Measurements from ENCODE around the gene ADGRB3.

ADGRB3 gene

DNA sequence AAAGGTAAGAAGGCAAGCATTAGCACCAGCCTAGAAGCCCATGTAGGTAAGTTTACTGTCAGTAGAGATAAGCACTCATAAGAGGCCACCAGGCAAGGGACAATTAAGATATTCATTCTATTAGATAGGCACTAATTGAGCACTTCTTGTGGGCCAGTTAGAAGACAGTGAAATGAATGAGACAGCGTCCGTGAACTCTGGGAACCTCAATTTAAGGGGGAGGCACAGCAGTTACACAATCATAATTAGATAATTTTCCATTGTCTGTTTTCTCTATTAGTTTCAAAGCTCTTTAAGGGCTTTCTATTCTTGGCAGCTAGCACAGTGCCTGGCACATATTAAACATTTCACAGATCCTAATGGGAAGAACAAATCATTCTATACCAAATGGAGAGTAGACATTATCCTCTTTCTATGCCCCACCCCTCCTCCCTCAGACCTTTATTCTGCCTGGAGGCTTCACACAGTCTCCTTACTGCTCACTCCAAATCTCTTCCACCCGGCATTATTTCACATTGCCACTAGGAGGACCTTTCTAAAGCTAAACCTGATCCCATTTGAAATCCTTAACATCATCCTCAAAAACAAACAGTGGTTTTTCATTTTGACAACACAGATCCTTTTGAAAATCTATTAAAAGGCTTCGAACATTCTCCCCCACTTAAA lies 529.6 kb downstream of the ADGRB3 start:
- no peaks in the 10 kb centered on the region for H3K9me3 ChIP-seq (ENCODE audit: control insufficient read depth, insufficient read depth, low read depth, low read length)
- 0 out of 2 replicates have a peak overlapping the region, but pooled peaks have one; percentile 5 for H3K27ac ChIP-seq (ENCODE audit: low read depth, low read length)
- no peak overlapping the region for H3K9ac ChIP-seq (ENCODE audit: low read length)
- peaks cover 18% of the 10 kb centered on the region for H3K4me1 ChIP-seq (ENCODE audit: control insufficient read depth, insufficient read depth, low read length)
- no peaks in the 10 kb centered on the region for H3K36me3 ChIP-seq (ENCODE audit: control insufficient read depth, insufficient read depth, low read length)
- no peak overlapping the region for H3K4me3 ChIP-seq (ENCODE audit: low read depth, low read length)
- H3K27me3 ChIP-seq (ENCODE audit: control insufficient read depth, insufficient read depth, low read length): no peaks in the 10 kb centered on the region

DNA sequence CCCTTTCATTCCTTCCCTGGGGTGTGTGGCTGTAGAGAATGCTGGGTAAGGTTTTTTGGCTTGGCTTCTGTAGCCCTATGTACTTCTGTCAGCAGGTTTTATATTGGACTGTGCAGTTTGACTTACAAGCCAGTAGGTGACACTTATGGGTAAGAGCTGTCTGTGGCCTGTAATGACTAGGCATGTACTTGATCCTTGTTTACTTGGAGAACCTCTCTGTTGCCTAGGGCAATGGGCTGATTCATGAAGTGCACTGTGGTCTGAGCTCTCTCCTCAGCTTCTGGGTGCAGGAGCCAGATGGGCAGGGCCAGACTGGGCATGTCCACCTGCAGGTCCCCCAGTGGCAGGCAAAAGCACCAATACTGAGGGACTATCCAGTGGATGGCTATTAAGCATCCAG lies 544.6 kb downstream of the ADGRB3 start:
- no peak overlapping the region for H3K4me3 ChIP-seq (ENCODE audit: low read depth, low read length)
- no peaks in the 10 kb centered on the region for H3K27me3 ChIP-seq (ENCODE audit: control insufficient read depth, insufficient read depth, low read length)
- no peaks in the 10 kb centered on the region for H3K4me1 ChIP-seq (ENCODE audit: control insufficient read depth, insufficient read depth, low read length)
- no peak overlapping the region for H3K27ac ChIP-seq (ENCODE audit: low read depth, low read length)
- H3K9ac ChIP-seq (ENCODE audit: low read length): no peak overlapping the region
- H3K36me3 ChIP-seq (ENCODE audit: control insufficient read depth, insufficient read depth, low read length): no peaks in the 10 kb centered on the region
- H3K9me3 ChIP-seq (ENCODE audit: control insufficient read depth, insufficient read depth, low read depth, low read length): no peaks in the 10 kb centered on the region

DNA sequence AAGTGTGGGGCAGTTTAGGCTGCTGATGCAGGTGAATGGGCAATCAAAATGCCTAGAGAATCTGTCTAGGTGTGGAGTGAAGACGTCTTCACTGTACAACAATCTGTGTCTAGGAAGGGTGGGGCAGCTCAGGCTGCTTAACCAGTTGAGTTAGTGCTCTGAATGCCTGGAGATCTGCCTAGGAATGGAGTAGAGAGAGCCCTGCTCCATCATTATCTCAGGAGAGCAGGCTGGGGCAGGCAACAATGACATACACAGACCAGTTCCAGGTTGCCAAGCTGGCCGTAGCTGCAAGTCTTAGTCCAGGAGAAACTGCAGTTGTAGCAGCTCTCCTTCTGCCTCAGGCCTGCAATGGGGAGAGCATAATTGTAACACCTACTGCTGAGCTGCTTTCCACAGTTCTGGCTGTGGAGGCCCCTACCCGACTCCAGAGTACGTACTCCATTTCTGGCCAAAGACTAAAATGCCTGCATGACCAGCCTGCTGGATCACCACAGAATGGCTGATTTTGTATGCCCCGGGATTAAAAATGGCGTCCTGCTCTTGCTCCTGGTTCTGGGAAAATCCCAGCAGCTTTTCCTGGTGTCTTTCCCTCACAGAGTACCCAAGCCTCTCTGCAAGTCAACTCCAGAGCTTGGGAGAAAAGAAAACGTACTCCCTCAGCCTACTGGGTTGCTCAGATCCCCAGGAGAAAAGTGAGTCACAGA lies 545.4 kb downstream of the ADGRB3 start:
- H3K4me3 ChIP-seq (ENCODE audit: low read depth, low read length): no peak overlapping the region
- H3K4me1 ChIP-seq (ENCODE audit: control insufficient read depth, insufficient read depth, low read length): no peaks in the 10 kb centered on the region
- no peak overlapping the region for H3K27ac ChIP-seq (ENCODE audit: low read depth, low read length)
- no peaks in the 10 kb centered on the region for H3K27me3 ChIP-seq (ENCODE audit: control insufficient read depth, insufficient read depth, low read length)
- H3K36me3 ChIP-seq (ENCODE audit: control insufficient read depth, insufficient read depth, low read length): no peaks in the 10 kb centered on the region
- H3K9me3 ChIP-seq (ENCODE audit: control insufficient read depth, insufficient read depth, low read depth, low read length): no peaks in the 10 kb centered on the region
- H3K9ac ChIP-seq (ENCODE audit: low read length): no peak overlapping the region

DNA sequence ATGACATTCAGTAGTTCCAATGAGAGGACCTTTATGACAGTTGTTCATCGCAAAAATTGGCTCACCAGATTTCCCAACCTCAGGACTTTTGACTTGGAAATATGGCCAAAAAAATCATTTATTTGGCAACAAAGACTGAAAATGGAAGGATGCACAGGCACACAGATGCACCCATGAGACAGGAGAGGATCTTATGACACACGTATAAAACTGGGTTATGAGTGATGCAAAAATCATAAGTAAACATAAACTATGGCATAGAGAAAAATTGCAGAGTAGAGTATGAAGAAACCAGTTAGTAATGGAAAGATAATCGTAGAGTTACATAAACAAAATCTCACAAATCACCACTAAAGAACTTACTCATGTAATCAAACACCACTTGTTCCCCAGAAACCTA lies 546.9 kb downstream of the ADGRB3 start:
- H3K27ac ChIP-seq (ENCODE audit: low read depth, low read length): no peak overlapping the region
- H3K27me3 ChIP-seq (ENCODE audit: control insufficient read depth, insufficient read depth, low read length): no peaks in the 10 kb centered on the region
- H3K36me3 ChIP-seq (ENCODE audit: control insufficient read depth, insufficient read depth, low read length): no peaks in the 10 kb centered on the region
- no peak overlapping the region for H3K4me3 ChIP-seq (ENCODE audit: low read depth, low read length)
- H3K9ac ChIP-seq (ENCODE audit: low read length): no peak overlapping the region
- H3K9me3 ChIP-seq (ENCODE audit: control insufficient read depth, insufficient read depth, low read depth, low read length): no peaks in the 10 kb centered on the region
- no peaks in the 10 kb centered on the region for H3K4me1 ChIP-seq (ENCODE audit: control insufficient read depth, insufficient read depth, low read length)

DNA sequence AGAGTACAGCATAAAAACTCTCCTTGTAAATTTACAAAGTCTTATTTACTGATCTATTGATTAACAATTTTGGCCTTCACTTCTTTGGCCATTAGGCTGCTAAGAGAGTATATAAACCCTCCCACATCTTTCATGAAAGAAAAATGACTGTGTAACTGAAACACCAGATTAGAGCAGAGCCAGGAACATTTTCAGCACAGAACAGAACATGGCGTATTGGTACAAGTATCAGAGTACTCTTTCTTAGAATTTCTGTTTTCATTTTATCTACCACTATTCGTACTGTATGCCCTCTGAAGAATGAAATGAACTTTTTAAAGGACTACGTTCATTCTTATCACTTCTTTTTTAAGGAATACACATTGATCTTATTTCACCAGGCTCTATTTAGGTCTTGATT lies 550.2 kb downstream of the ADGRB3 start:
- no peak overlapping the region for H3K9ac ChIP-seq (ENCODE audit: low read length)
- no peaks in the 10 kb centered on the region for H3K27me3 ChIP-seq (ENCODE audit: control insufficient read depth, insufficient read depth, low read length)
- H3K9me3 ChIP-seq (ENCODE audit: control insufficient read depth, insufficient read depth, low read depth, low read length): no peaks in the 10 kb centered on the region

DNA sequence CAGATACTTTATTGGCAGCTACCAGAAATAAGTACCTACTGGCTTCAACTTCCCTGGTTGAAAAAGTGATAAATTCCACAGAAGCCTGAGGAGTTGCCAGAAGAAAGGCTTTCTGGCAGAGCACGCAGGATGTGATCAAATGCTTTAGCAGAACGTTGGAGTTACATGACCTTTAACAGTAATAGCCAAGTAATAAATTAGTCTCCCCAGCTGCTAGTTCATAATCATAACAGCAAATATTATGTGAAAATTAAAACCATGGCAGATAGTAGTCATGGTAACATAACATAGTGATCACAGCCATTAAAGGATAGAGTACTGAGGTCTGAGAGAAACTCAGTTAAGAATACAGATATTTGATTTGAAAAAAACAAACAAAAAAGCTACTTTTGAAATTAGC lies 567.7 kb downstream of the ADGRB3 start:
- Histone ChIP-seq H3K27me3 (ENCODE audit: control insufficient read depth, insufficient read depth, low read length) (no peaks in the 10 kb centered on the region), H3K9ac (ENCODE audit: low read length) (no peak overlapping the region), H3K4me3 (ENCODE audit: low read depth, low read length) (no peak overlapping the region), H3K27ac (ENCODE audit: low read depth, low read length) (no peak overlapping the region), H3K9me3 (ENCODE audit: control insufficient read depth, insufficient read depth, low read depth, low read length) (no peaks in the 10 kb centered on the region), H3K36me3 (ENCODE audit: control insufficient read depth, insufficient read depth, low read length) (no peaks in the 10 kb centered on the region), H3K4me1 (ENCODE audit: control insufficient read depth, insufficient read depth, low read length) (no peaks in the 10 kb centered on the region)

More for the DNA sequence above, 550.2 kb downstream of the ADGRB3 start:
- no peak overlapping the region for H3K27ac ChIP-seq (ENCODE audit: low read depth, low read length)
- no peaks in the 10 kb centered on the region for H3K4me1 ChIP-seq (ENCODE audit: control insufficient read depth, insufficient read depth, low read length)
- no peak overlapping the region for H3K4me3 ChIP-seq (ENCODE audit: low read depth, low read length)
- H3K36me3 ChIP-seq (ENCODE audit: control insufficient read depth, insufficient read depth, low read length): no peaks in the 10 kb centered on the region

DNA sequence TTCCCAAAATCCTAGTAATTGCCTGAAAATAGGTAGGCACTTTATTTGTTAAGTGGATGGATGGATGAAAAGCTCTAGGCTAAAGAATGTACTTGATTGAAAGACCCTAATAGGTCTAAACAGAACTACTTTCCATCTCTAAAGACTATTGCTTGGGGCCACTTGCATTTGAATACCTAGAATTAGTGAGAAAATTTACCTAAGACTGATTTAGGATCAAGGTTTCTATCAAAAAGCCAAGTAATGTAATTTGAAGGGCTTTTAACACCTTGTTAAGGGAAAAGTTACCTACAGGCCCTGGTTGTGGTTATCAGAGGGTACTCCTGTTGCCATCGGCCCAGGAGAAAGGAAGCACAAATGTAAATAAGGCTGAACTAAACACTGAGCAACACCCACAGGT lies 581.0 kb downstream of the ADGRB3 start:
- Histone ChIP-seq H3K27me3 (ENCODE audit: control insufficient read depth, insufficient read depth, low read length) (no peaks in the 10 kb centered on the region), H3K4me1 (ENCODE audit: control insufficient read depth, insufficient read depth, low read length) (peaks cover 68% of the 10 kb centered on the region), H3K9ac (ENCODE audit: low read length) (peak overlapping the region; percentile 65), H3K36me3 (ENCODE audit: control insufficient read depth, insufficient read depth, low read length) (no peaks in the 10 kb centered on the region), H3K9me3 (ENCODE audit: control insufficient read depth, insufficient read depth, low read depth, low read length) (no peaks in the 10 kb centered on the region), H3K4me3 (ENCODE audit: low read depth, low read length) (0 out of 2 replicates have a peak overlapping the region, but pooled peaks have one; percentile 7), H3K27ac (ENCODE audit: low read depth, low read length) (peak overlapping the region; percentile 79)

DNA sequence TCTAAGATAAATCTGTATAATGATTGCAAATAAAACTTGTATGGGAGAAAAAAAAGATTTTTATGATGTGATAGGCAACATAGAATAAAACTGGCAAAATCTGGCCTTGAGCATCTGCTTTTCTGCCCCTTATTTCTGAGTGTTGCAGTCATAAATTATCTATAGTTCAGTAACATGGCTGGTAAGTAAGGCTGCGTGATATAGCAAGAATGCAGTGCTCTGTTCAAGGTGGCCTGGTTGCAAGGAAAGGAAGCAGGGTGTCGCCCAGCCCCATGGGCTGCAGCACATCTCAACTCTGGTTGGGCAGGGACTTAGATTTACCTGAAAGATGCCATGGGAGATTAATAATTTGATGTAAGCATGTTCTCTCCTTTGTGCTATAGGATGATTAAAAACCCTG lies 582.3 kb downstream of the ADGRB3 start:
- H3K9ac ChIP-seq (ENCODE audit: low read length): no peak overlapping the region
- H3K4me1 ChIP-seq (ENCODE audit: control insufficient read depth, insufficient read depth, low read length): peaks cover 73% of the 10 kb centered on the region
- H3K4me3 ChIP-seq (ENCODE audit: low read depth, low read length): no peak overlapping the region
- H3K36me3 ChIP-seq (ENCODE audit: control insufficient read depth, insufficient read depth, low read length): no peaks in the 10 kb centered on the region
- peak overlapping the region; percentile 77; the same call in 1 of the 2 replicates for H3K27ac ChIP-seq (ENCODE audit: low read depth, low read length)
- no peaks in the 10 kb centered on the region for H3K27me3 ChIP-seq (ENCODE audit: control insufficient read depth, insufficient read depth, low read length)
- no peaks in the 10 kb centered on the region for H3K9me3 ChIP-seq (ENCODE audit: control insufficient read depth, insufficient read depth, low read depth, low read length)

DNA sequence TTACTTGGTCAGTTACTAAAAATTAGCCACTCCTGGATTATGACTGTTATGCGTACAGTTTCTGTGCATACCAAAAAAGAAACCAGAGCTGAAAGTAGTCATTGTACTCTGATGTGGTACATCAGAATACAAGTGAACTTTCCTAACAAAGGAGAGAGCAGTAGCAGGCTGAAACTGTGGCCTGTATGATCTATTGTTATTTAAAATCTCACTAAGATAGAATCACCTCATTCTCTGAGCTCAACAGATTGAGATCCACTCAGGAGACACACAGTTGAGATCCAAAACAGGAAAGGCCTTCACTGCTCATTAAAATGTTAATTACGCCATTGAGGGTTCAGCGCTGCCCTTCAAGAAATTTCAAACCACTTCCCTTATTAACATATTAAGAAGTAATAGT lies 585.3 kb downstream of the ADGRB3 start:
- Histone ChIP-seq H3K36me3 (ENCODE audit: control insufficient read depth, insufficient read depth, low read length) (no peaks in the 10 kb centered on the region), H3K9me3 (ENCODE audit: control insufficient read depth, insufficient read depth, low read depth, low read length) (no peaks in the 10 kb centered on the region), H3K9ac (ENCODE audit: low read length) (no peak overlapping the region), H3K4me3 (ENCODE audit: low read depth, low read length) (peak overlapping the region; percentile 19; the same call in 1 of the 2 replicates), H3K27me3 (ENCODE audit: control insufficient read depth, insufficient read depth, low read length) (no peaks in the 10 kb centered on the region), H3K27ac (ENCODE audit: low read depth, low read length) (peak overlapping the region; percentile 83), H3K4me1 (ENCODE audit: control insufficient read depth, insufficient read depth, low read length) (peaks cover 56% of the 10 kb centered on the region)

DNA sequence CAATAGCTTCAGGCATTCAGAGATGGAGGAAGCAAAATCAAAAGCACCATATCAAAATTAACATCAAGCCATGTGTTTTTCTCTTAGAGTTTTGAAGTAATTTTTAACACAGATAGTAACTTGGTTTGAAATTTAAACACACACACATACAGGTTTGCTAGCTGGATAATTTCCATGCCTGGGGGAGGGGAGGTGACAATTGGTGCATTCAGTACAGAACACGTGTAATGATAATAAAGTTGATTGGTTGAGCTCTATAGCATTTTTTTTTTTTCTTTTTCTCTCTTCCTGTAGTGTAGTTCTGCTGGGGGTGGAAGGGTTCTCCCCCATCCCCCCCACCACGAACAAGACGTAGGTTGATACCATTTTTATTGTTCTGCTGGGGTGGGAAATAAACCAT lies 596.9 kb downstream of the ADGRB3 start:
- no peaks in the 10 kb centered on the region for H3K9me3 ChIP-seq (ENCODE audit: control insufficient read depth, insufficient read depth, low read depth, low read length)
- no peak overlapping the region for H3K4me3 ChIP-seq (ENCODE audit: low read depth, low read length)
- H3K27ac ChIP-seq (ENCODE audit: low read depth, low read length): no peak overlapping the region
- H3K27me3 ChIP-seq (ENCODE audit: control insufficient read depth, insufficient read depth, low read length): peaks cover 9% of the 10 kb centered on the region
- no peaks in the 10 kb centered on the region for H3K36me3 ChIP-seq (ENCODE audit: control insufficient read depth, insufficient read depth, low read length)
- no peak overlapping the region for H3K9ac ChIP-seq (ENCODE audit: low read length)
- H3K4me1 ChIP-seq (ENCODE audit: control insufficient read depth, insufficient read depth, low read length): 0 out of 2 replicates have a peak, but pooled peaks cover 6% of the 10 kb centered on the region

DNA sequence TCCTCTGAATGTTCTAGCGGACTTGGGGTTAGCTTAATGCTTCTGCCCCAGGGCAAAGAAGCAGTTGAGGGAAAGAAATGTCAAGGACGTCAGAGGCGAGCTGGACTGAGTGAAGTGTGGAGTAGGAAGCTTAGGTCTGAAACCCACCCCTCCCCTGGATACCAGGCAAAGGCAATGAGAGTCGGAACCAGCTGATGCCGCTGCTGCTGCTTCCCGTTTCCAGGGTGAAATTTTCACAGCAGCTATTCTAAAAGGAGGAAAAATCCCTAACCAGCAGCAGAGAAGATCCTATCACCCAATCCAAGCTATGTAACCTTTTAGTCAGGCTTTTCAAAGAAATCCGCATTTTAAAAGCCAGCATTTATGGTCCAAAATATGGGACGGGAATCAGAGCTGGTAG lies 597.4 kb downstream of the ADGRB3 start:
- no peak overlapping the region for H3K27ac ChIP-seq (ENCODE audit: low read depth, low read length)
- H3K27me3 ChIP-seq (ENCODE audit: control insufficient read depth, insufficient read depth, low read length): peaks cover 9% of the 10 kb centered on the region
- no peak overlapping the region for H3K9ac ChIP-seq (ENCODE audit: low read length)
- H3K9me3 ChIP-seq (ENCODE audit: control insufficient read depth, insufficient read depth, low read depth, low read length): no peaks in the 10 kb centered on the region
- H3K4me3 ChIP-seq (ENCODE audit: low read depth, low read length): peak overlapping the region; percentile 25; the same call in 1 of the 2 replicates
- H3K36me3 ChIP-seq (ENCODE audit: control insufficient read depth, insufficient read depth, low read length): no peaks in the 10 kb centered on the region
- 0 out of 2 replicates have a peak, but pooled peaks cover 6% of the 10 kb centered on the region for H3K4me1 ChIP-seq (ENCODE audit: control insufficient read depth, insufficient read depth, low read length)

Measured in HUES6 (cell line).